Measurements from ENCODE around the gene TMEM117. TPM values are rescaled to one million over a fixed set of nuclear protein-coding genes. Genes with fewer than 3 reads are reported as not detected.
"Not testable (repeated sequence)": the region's sequence is repeated elsewhere in the genome, so short reads cannot be mapped to it uniquely, and the experiment has no call there.

Gene TMEM117
- total RNA-seq, 4 donors from 2014 or later, result 13.9 to 34.1 (median 29.1) TPM

DNA sequence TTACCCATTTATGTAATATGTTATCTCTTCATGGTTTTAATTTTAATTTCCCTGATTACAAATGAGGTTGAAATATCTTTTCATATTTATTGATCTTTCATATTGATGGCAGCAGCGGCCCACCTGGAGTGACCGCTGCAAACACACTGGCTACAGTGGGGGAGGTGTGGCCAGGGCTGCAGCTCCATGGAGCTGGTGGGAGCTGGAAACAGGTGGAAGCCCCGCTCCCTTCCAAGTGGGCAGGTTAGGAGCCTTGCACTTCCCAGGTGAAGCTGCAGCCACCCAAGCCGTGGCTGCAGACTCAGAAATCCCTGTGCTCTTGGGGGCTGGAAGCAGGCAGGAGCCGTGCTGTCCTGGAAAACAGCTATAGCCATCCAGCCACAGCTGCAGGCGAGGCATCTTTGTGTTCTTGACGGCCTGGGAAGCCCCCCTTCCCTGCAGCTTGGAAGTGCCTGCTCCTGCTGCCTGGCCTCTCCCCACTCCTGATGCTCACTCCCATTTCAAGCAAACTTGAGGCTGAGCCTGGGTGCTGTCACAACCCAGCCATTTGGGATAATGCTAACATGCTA, 201.1 kb downstream of the TMEM117 start:
- TF ChIP-seq POLR2AphosphoS5 (IDR thresholded peaks at IDR 0.05) (no peak), EP300 (IDR thresholded peaks at IDR 0.05) (no peak), POLR2A (IDR thresholded peaks at IDR 0.05) (no peak)
- TF ChIP-seq, protein P1, sequence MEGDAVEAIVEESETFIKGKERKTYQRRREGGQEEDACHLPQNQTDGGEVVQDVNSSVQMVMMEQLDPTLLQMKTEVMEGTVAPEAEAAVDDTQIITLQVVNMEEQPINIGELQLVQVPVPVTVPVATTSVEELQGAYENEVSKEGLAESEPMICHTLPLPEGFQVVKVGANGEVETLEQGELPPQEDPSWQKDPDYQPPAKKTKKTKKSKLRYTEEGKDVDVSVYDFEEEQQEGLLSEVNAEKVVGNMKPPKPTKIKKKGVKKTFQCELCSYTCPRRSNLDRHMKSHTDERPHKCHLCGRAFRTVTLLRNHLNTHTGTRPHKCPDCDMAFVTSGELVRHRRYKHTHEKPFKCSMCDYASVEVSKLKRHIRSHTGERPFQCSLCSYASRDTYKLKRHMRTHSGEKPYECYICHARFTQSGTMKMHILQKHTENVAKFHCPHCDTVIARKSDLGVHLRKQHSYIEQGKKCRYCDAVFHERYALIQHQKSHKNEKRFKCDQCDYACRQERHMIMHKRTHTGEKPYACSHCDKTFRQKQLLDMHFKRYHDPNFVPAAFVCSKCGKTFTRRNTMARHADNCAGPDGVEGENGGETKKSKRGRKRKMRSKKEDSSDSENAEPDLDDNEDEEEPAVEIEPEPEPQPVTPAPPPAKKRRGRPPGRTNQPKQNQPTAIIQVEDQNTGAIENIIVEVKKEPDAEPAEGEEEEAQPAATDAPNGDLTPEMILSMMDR (IDR thresholded peaks at IDR 0.05), result no peak
- H3K36me3 ChIP-seq, result no peaks in the 10 kb centered on the region
- H3K27ac ChIP-seq, result no peak overlapping the region
- DNase-seq (ENCODE audit: low spot score in 2 of 2), result no peak
- H3K27me3 ChIP-seq, result no peaks in the 10 kb centered on the region
- no peaks in the 10 kb centered on the region for H3K4me1 ChIP-seq
- WGBS, result 90% methylated on average over 6 of the region's 7 CpGs
- H3K4me3 ChIP-seq, result no peak overlapping the region
- no peaks in the 10 kb centered on the region for H3K9me3 ChIP-seq

GRCh38 chr12:44038411-44038810, 202.5 kb downstream of the TMEM117 start:
- H3K4me1 ChIP-seq, result no peaks in the 10 kb centered on the region
- no peak overlapping the region for H3K4me3 ChIP-seq
- 77% methylated on average over 5 of the region's 5 CpGs for WGBS
- no peaks in the 10 kb centered on the region for H3K36me3 ChIP-seq
- no peak for TF ChIP-seq EP300 (IDR thresholded peaks at IDR 0.05)
- TF ChIP-seq, protein P1 (IDR thresholded peaks at IDR 0.05), result no peak
- no peak for TF ChIP-seq POLR2AphosphoS5 (IDR thresholded peaks at IDR 0.05)
- H3K27me3 ChIP-seq, result no peaks in the 10 kb centered on the region
- no peaks in the 10 kb centered on the region for H3K9me3 ChIP-seq
- no peak overlapping the region for H3K27ac ChIP-seq
- no peak for DNase-seq (ENCODE audit: low spot score in 2 of 2)

DNA sequence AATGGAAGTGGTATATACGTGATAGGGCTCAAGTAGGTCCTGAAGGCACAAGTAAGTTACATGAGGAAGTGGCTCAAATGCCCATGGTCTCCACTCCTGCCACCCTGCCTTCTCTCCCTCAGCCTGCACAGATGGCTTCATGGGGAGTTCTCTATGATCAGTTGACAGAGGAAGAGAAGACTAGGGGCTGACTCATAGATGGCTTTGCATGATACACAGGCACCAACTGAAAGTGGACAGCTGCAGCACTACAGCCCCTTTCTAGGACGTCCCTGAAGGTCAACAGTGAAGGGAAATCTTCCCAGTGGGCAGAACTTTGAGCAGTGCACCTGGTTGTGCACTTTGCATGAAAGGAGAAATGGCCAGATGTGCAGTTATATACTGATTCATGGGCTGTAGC, 208.6 kb downstream of the TMEM117 start:
- not testable (repeated sequence) for DNase-seq (ENCODE audit: low spot score in 2 of 2); H3K4me3 ChIP-seq; H3K27ac ChIP-seq; H3K9me3 ChIP-seq; H3K36me3 ChIP-seq; H3K4me1 ChIP-seq; H3K27me3 ChIP-seq
- 91% methylated on average over 2 of the region's 2 CpGs for WGBS

- Histone ChIP-seq H3K4me1 (no peaks in the 10 kb centered on the region), H3K9me3 (no peaks in the 10 kb centered on the region), H3K36me3 (no peaks in the 10 kb centered on the region), H3K4me3 (no peak overlapping the region), H3K27ac (no peak overlapping the region), H3K27me3 (no peaks in the 10 kb centered on the region)
- TF ChIP-seq POLR2A (IDR thresholded peaks at IDR 0.05) (no peak), EP300 (IDR thresholded peaks at IDR 0.05) (no peak), POLR2AphosphoS5 (IDR thresholded peaks at IDR 0.05) (no peak)
- TF ChIP-seq, protein P1 (IDR thresholded peaks at IDR 0.05), result no peak
- WGBS, result 95% methylated on average over 3 of the region's 3 CpGs
- DNase-seq (ENCODE audit: low spot score in 2 of 2), result no peak
Measured at GRCh38 chr12:44046732-44047417, 211.0 kb downstream of the TMEM117 start.

GRCh38 chr12:44052554-44052953, 216.7 kb downstream of the TMEM117 start:
- Histone ChIP-seq H3K36me3 (no peaks in the 10 kb centered on the region), H3K27ac (no peak overlapping the region), H3K4me1 (peaks cover 12% of the 10 kb centered on the region), H3K9me3 (no peaks in the 10 kb centered on the region), H3K27me3 (no peaks in the 10 kb centered on the region), H3K4me3 (no peak overlapping the region)
- WGBS, result 83% methylated on average over 4 of the region's 4 CpGs
- no peak for DNase-seq (ENCODE audit: low spot score in 2 of 2)
- TF ChIP-seq POLR2A (IDR thresholded peaks at IDR 0.05), result no peak
- TF ChIP-seq POLR2AphosphoS5 (IDR thresholded peaks at IDR 0.05), result no peak
- TF ChIP-seq, protein P1 (IDR thresholded peaks at IDR 0.05), result no peak
- no peak for TF ChIP-seq EP300 (IDR thresholded peaks at IDR 0.05)
